BLaER1 (cell line): Measurements from ENCODE around the gene UBE2J2.
A peak's percentile ranks its signal among the peaks of the same experiment; 100 is the strongest.

Source experiments
- H3K27ac ChIP-seq: shearing (Covaris generic); formaldehyde crosslinking; 2 replicates; pipeline ENCODE4 v1.8.1; 2022
- H3K27me3 ChIP-seq: shearing (Covaris generic); formaldehyde crosslinking; 2 replicates; pipeline ENCODE4 v1.8.1; 2022
- H3K36me3 ChIP-seq: shearing (Covaris generic); formaldehyde crosslinking; 2 replicates; pipeline ENCODE4 v1.8.1; 2022
- H3K4me1 ChIP-seq: shearing (Covaris generic); formaldehyde crosslinking; 2 replicates; pipeline ENCODE4 v1.8.1; 2022
- H3K4me2 ChIP-seq: shearing (Covaris generic); formaldehyde crosslinking; 2 replicates; pipeline ENCODE4 v1.8.1; 2022
- H3K4me3 ChIP-seq: shearing (Covaris generic); formaldehyde crosslinking; 2 replicates; pipeline ENCODE4 v1.8.1; 2022
- H3K9ac ChIP-seq: shearing (Covaris generic); formaldehyde crosslinking; 2 replicates; pipeline ENCODE4 v1.8.1; 2022
- H3K9me3 ChIP-seq: shearing (Covaris generic); formaldehyde crosslinking; 2 replicates; pipeline ENCODE4 v1.8.1; 2022
- H4K20me1 ChIP-seq: shearing (Covaris generic); formaldehyde crosslinking; 2 replicates; pipeline ENCODE4 v1.8.1; 2022
- Cebpa-rat ChIP-seq: shearing (Covaris generic); IDR thresholded peaks from 2 replicates; pipeline ENCODE4 v1.8.1; 2022

The UBE2J2 gene

GRCh38 chr1:1315435-1315954 lies 41.8 kb upstream of the UBE2J2 start:
- Histone ChIP-seq H3K9me3 (no peaks in the 10 kb centered on the region), H3K36me3 (peaks cover 96% of the 10 kb centered on the region), H3K4me1 (peaks cover 5% of the 10 kb centered on the region), H4K20me1 (peaks cover 94% of the 10 kb centered on the region), H3K4me2 (no peak overlapping the region), H3K27me3 (no peaks in the 10 kb centered on the region), H3K4me3 (no peak overlapping the region), H3K9ac (no peak overlapping the region), H3K27ac (no peak overlapping the region)
- no peak for TF ChIP-seq Cebpa-rat

DNA sequence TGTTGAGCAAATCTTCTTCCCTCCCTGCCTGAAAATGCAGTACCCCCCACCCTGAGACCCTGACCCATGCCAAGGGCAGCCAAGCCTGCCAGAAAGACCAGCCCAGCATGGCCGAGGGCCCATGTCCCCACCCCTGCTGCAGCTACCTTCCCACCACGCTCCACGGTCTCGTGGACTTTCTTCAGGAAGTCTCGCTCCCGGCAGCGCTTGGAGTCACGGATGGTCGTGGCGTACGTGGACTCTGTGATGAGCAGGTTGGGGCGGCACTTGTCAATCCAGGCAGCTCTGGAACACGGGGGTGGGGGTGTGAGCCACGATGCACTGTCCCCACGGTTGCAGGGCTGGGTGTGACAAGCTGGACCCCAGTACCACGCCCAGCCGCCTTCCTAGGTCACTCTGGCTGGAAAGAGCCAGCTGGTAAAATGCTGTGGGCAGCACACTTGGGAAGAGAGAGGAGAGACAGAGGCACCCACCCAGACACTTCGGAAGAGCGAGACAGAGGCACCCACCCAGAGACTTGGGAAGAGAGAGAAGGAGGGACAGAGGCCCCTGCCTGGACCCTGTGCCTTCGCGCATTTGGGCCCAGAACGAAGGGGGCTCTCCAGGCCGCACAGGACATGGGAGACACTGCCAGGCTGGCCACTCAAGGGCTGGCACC lies 41.2 kb upstream of the UBE2J2 start:
- Histone ChIP-seq H3K36me3 (peaks cover 96% of the 10 kb centered on the region), H3K9me3 (no peaks in the 10 kb centered on the region), H3K9ac (no peak overlapping the region), H3K27ac (no peak overlapping the region), H3K4me2 (no peak overlapping the region), H3K27me3 (no peaks in the 10 kb centered on the region), H4K20me1 (peaks cover 94% of the 10 kb centered on the region), H3K4me3 (no peak overlapping the region), H3K4me1 (peaks cover 6% of the 10 kb centered on the region)
- no peak for TF ChIP-seq Cebpa-rat

DNA sequence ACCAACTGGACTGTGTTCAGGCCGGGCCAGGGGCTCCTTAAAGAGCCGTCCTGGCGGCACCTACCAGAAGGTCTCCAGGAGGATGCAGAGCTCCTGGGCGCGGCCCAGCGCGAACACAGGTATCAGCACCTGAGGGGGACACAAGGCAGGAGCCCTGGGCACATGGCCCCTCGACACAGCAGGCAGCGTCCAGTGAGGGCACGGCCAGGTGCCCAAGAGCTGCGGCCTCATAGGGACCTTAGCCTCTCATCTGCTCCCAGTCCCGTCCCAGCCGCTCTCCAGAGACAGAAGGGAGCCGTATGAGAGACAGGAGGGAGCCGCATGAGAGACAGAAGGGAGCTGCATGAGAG lies 40.6 kb upstream of the UBE2J2 start:
- Histone ChIP-seq H4K20me1 (peaks cover 94% of the 10 kb centered on the region), H3K4me2 (no peak overlapping the region), H3K36me3 (peaks cover 94% of the 10 kb centered on the region), H3K4me1 (peaks cover 12% of the 10 kb centered on the region), H3K27ac (no peak overlapping the region), H3K9me3 (no peaks in the 10 kb centered on the region), H3K9ac (no peak overlapping the region), H3K27me3 (no peaks in the 10 kb centered on the region), H3K4me3 (no peak overlapping the region)
- no peak for TF ChIP-seq Cebpa-rat

DNA sequence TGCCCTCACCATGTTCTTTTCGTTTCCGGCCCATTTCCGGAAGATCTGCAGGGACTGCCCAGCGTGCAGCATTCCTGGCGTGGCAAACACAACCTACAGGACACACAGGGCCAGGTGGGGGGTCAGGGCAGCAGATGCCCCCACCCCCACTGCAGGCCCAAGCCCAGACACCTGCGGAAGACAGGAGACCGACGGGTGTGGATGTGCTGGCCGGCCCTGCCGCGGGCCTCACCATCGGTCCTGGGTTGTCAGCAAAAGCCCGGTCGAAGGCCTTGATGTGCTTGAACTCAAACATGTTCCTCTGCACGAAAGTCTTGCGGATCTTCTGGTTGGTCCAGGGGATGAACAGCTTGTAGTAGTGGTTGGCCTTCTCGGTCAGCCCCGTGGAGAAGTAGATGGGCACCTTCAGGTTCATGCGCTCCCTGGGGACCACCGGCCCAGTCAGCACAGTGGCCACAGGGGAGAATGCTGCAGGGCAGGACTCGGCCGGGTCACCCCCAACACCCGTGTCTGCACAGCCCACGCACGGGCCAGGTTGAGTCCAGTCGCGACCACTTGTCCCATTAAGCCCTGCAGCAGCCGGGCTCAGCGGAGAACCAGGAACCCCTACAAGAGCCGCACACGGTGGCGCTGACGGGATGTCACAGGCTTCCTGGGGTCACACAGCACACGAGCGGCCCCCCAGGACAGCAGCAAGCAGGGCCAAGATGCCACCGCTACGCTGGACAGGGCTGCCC lies 40.0 kb upstream of the UBE2J2 start:
- peaks cover 93% of the 10 kb centered on the region for H4K20me1 ChIP-seq
- no peak overlapping the region for H3K4me3 ChIP-seq
- H3K27me3 ChIP-seq, result no peaks in the 10 kb centered on the region
- H3K27ac ChIP-seq, result no peak overlapping the region
- H3K9ac ChIP-seq, result no peak overlapping the region
- H3K4me1 ChIP-seq, result peaks cover 14% of the 10 kb centered on the region
- H3K4me2 ChIP-seq, result no peak overlapping the region
- H3K36me3 ChIP-seq, result peaks cover 89% of the 10 kb centered on the region
- no peaks in the 10 kb centered on the region for H3K9me3 ChIP-seq
- TF ChIP-seq Cebpa-rat, result no peak

GRCh38 chr1:1312450-1313314 lies 39.0 kb upstream of the UBE2J2 start:
- H3K4me3 ChIP-seq, result no peak overlapping the region
- H3K36me3 ChIP-seq, result peaks cover 79% of the 10 kb centered on the region
- H3K4me2 ChIP-seq, result no peak overlapping the region
- no peaks in the 10 kb centered on the region for H3K9me3 ChIP-seq
- H4K20me1 ChIP-seq, result peaks cover 83% of the 10 kb centered on the region
- no peaks in the 10 kb centered on the region for H3K27me3 ChIP-seq
- no peak overlapping the region for H3K9ac ChIP-seq
- H3K27ac ChIP-seq, result no peak overlapping the region
- TF ChIP-seq Cebpa-rat, result no peak
- H3K4me1 ChIP-seq, result peaks cover 14% of the 10 kb centered on the region

DNA sequence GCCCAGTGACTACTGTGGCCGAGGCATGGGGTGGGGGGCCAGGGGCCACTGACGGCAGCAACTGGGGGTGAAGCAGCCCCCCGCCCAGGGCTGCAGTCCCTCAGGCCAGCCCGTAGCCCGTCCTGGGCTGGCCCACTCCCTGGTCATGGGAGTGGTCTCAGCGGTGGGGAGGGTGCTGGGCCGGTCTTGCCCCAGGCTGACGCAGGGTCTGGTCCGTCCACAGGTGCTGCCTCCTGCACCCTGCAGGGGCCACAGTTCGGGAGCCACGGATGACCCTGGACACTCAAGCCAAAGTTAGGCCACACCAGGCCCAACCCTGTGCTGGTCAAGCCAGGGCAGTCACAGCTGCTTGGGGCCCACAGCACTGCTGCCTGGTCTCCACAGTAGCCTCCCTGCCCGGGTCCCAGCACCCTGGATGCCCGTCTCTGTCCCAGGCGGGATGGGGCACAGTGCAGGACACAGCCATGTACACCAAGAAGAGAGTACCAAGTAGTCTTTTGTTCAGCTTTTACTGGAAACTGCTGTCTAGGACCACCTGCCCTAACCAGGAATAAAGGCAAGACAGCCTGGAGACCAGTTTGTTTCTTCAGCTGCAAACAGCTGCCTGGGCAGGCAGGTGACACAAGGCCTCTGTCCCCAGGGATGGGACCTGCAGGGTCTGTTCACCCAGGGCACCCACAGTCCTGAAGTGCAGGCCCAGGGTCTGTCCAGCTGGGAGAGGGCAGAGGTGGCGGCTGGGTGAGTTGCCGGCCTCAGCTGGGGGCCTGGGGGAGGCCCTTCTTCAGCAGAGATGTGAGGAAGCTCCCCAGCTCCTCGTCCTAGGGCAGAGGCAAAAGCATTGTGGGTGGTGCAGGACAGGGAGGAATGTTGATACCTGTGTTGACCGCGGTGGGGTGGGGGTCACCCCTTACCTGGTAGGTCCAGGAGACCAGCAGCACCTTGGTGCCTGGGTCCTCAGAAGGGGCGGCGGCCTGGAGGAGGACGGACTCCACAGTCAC lies 37.8 kb upstream of the UBE2J2 start:
- Histone ChIP-seq H3K4me3 (no peak overlapping the region), H3K4me1 (peaks cover 22% of the 10 kb centered on the region), H4K20me1 (peaks cover 82% of the 10 kb centered on the region), H3K9ac (no peak overlapping the region), H3K27me3 (no peaks in the 10 kb centered on the region), H3K36me3 (peaks cover 68% of the 10 kb centered on the region), H3K4me2 (no peak overlapping the region), H3K9me3 (no peaks in the 10 kb centered on the region), H3K27ac (no peak overlapping the region)
- no peak for TF ChIP-seq Cebpa-rat

- no peak overlapping the region for H3K27ac ChIP-seq
- no peaks in the 10 kb centered on the region for H3K9me3 ChIP-seq
- no peaks in the 10 kb centered on the region for H3K27me3 ChIP-seq
- no peak for TF ChIP-seq Cebpa-rat
- H3K36me3 ChIP-seq, result peaks cover 60% of the 10 kb centered on the region
- H3K4me2 ChIP-seq, result 0 out of 2 replicates have a peak overlapping the region, but pooled peaks have one; percentile 99
- H3K4me3 ChIP-seq, result no peak overlapping the region
- H3K9ac ChIP-seq, result no peak overlapping the region
- peaks cover 30% of the 10 kb centered on the region for H3K4me1 ChIP-seq
- peaks cover 84% of the 10 kb centered on the region for H4K20me1 ChIP-seq
These were observed 36.9 kb upstream of the UBE2J2 start for GRCh38 chr1:1310476-1311053.

DNA sequence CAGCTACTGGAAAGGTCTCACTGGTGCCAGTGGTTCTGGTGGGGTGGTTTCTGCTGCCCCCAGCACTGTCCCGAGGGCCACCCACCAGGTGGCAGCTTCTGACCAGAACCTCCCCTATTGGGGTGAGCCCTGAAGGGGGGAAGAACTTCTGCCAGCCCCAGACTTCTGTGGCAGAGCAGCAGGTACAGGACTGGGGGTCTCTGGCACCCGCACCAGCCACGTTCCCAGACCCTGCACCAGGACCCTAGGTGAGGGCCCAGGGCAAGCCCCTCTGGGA lies 36.4 kb upstream of the UBE2J2 start:
- H3K27ac ChIP-seq, result no peak overlapping the region
- no peak for TF ChIP-seq Cebpa-rat
- peaks cover 56% of the 10 kb centered on the region for H3K36me3 ChIP-seq
- H3K4me3 ChIP-seq, result 0 out of 2 replicates have a peak overlapping the region, but pooled peaks have one; percentile 97
- H3K4me1 ChIP-seq, result peaks cover 35% of the 10 kb centered on the region
- peak overlapping the region; percentile 93; the same call in 1 of the 2 replicates for H3K9ac ChIP-seq
- no peaks in the 10 kb centered on the region for H3K27me3 ChIP-seq
- no peaks in the 10 kb centered on the region for H3K9me3 ChIP-seq
- H4K20me1 ChIP-seq, result peaks cover 85% of the 10 kb centered on the region
- H3K4me2 ChIP-seq, result peak overlapping the region; percentile 99
